Stimulated activated CD8-positive, alpha-beta memory T cell treated with anti-CD3 and anti-CD28 coated beads, Interleukin-7, amount 100 ng/mL, for 4 hours (primary cell): Measurements from ENCODE around the gene GPR137C.
"Not testable (repeated sequence)": the region's sequence is repeated elsewhere in the genome, so short reads cannot be mapped to it uniquely, and the experiment has no call there.

Experiments used
- DNase-seq, 2 donors: peaks; one replicate each; pipeline ENCODE4 v3.0.0-alpha.2; 2020; ENCODE audit warnings: low read depth in 2 of 2

The GPR137C gene

DNA sequence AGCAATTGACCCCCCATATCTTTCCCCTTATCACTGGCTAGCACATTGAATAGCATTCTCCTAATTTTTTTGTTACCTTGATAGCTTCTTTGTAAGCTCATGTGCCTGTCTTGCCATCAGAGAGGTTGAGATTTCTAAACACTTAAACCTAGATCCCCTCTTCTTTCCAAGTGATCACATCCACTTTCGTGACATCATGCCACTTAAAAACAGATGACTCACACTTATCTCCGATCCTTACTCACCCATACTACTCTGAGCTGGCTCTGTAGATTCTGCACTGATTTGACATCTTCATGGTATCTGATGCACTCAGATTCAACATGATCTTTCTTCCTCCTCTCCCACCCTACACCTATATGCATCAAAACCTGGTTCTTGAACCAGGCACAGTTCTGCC lies 10.5 kb downstream of the GPR137C start:
- no peak for DNase-seq

DNA sequence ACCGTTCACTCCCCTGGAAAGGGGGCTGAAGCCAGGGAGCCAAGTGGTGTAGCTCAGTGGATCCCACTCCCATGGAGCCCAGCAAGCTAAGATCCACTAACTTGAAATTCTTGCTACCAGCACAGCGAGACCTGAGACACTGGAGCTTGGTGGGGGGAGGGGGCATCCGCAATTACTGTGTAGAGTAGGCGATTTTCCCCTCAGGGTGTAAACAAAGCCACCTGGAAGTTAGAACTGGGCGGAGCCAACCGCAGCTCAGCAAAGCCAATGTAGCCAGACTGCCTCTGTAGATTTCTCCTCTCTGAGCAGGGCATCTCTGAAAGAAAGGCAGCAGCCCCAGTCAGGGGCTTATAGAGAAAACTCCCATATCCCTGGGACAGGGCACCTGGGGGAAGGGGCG lies 15.8 kb downstream of the GPR137C start:
- DNase-seq = not testable (repeated sequence)

GRCh38 chr14:52575858-52576257 lies 23.2 kb downstream of the GPR137C start:
- no peak for DNase-seq

DNA sequence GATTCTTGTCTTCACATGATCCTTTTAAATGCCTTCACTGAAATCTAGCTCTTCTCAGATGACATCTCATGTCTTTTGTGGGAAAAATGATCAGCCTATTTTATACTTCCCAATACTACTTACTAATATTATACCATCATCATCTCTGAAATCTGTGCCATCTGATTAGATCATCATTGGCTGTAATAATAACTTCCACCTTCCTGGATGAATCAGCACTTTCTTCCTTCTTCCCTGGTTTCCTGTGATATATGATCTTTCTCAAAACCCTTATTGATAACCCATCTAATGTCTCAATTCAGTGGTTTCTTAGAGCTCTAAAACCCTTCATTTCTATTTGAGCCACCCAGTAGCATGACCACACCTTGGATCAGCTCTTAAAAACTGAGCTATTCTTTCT lies 30.9 kb downstream of the GPR137C start:
- no peak for DNase-seq

DNA sequence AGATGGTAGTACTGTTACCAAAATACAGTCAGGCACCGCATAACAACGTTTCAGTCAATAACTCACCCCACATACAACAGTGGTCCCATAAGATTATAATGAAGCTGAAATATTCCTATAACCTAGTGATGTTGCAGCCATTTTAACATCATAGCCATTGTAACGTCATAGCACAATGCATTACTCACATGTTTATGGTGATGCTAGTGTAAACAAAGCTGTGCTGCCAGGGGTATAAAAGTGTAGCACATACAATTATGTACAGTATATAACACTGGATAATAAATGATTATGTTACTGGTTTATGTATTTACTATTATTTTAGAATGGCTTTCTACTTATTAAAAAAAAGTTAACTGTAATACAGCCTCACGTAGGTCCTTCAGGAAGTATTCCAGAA lies 37.0 kb downstream of the GPR137C start:
- no peak for DNase-seq

- no peak for DNase-seq
These were observed 37.7 kb downstream of the GPR137C start for GRCh38 chr14:52590318-52590717.

DNA sequence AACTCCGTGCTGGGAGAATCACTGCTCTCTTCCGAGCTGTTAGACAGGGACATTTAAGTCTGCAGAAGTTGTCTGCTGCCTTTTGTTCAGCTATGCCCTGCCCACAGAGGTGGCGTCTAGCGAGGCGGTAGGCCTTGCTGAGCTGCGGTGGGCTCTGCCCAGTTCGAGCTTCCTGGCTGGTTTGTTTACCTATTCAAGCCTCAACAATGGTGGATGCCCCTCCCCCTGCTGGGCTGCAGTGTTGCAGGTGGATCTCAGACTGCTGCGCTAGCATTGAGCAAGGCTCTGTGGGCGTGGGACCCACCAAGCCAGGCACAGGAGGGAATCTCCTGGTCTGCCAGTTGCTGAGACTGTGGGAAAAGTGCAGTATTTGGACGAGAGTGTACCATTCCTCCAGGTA lies 43.7 kb downstream of the GPR137C start:
- no peak for DNase-seq

- no peak for DNase-seq
These were observed 44.2 kb downstream of the GPR137C start for GRCh38 chr14:52596861-52597260.

DNA sequence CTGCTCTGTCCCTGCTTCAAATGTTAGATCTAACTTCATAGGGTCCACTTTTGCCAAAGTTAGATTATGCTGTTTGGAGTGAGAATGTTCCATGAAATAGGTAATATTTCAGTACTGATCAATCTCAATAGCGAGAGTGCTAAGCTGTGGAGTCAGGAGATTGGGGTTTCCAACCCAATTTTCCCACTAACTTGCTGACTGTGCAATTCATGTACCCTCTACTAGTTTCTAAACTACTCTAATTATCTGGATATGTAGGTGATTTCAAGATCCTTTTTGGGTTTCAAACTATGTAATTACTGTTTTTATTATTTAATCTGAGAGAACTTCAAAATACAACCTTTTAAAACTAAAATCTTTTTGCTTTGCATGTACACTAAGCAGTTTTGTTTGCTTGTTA lies 45.9 kb downstream of the GPR137C start:
- no peak for DNase-seq

GRCh38 chr14:52599974-52600373 lies 47.3 kb downstream of the GPR137C start:
- no peak for DNase-seq

GRCh38 chr14:52602131-52602530 lies 49.5 kb downstream of the GPR137C start:
- DNase-seq = no peak

GRCh38 chr14:52607061-52607460 lies 54.4 kb downstream of the GPR137C start:
- DNase-seq = no peak

DNA sequence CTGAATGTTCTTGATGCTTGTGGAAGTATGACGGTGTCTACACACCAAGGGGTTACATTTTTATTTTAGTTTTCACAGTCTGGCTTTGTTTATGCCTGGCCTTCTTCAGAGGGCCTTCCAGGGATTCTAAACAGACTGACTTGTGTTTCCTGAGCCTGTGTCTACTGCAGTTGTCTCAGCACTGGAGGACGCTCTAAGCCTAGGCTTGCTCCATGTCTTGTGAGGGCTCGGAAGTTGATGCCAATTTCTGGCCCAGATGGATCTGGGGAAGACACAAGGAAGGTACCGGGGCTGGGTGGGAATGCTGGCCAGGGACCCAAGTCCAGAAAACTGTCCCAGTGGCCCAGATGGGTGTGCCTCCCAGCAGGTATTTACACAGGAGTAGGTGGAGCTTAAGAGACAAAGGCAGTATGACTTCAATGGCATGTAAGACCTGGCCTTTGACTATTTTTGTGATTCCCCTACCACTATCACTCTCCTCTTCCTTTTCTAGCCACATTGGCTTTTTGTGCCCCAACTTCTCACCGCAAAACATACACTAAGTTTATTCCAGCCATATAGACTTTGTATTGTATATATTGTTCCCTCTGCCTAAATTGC lies 56.9 kb downstream of the GPR137C start:
- DNase-seq = no peak

- no peak for DNase-seq
These were observed 57.6 kb downstream of the GPR137C start for GRCh38 chr14:52610187-52610586.

DNA sequence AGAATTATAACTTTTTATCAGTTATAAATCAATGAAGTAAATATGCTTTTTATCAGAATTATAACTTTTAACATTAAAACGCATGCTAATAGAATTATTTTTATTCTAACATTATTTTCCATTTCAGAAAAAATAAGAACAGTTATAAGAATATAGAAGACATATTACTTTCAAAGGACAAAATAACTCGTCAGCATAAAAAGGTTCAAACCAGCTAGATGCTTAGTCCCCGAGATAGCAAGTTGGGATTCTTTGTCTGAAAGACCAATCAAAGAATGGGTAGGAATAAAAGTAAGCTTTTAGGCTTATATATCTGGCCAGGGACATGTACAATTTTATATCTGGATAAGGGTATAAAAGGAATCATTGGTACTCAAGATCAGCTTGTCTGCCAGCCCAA lies 66.0 kb downstream of the GPR137C start:
- no peak for DNase-seq

GRCh38 chr14:52619687-52620086 lies 67.1 kb downstream of the GPR137C start:
- no peak for DNase-seq

- no peak for DNase-seq
These were observed 87.5 kb downstream of the GPR137C start for GRCh38 chr14:52640137-52640536.

DNA sequence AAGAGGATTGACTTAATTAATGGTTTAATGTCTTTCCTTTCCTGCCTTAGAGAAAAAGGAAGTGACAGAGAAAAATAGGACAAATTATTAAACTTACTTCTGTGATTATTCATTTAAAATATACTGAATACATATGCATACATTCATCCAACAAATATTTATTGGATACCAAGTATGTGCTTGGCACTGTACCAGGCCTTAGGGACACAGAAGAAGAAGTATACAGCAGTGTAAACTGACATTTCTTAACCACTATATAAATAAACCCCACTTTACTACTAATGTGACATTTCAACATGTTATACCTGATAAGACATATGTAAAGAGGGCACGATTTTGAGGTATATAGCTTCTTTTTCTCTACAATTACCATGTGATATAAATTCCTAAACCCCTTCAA lies 89.1 kb downstream of the GPR137C start:
- DNase-seq = no peak

- no peak for DNase-seq
These were observed 96.9 kb downstream of the GPR137C start for GRCh38 chr14:52649511-52649910.

GRCh38 chr14:52650774-52651173 lies 98.1 kb downstream of the GPR137C start:
- no peak for DNase-seq

- DNase-seq = no peak
These were observed 104.3 kb downstream of the GPR137C start for GRCh38 chr14:52656905-52657304.

DNA sequence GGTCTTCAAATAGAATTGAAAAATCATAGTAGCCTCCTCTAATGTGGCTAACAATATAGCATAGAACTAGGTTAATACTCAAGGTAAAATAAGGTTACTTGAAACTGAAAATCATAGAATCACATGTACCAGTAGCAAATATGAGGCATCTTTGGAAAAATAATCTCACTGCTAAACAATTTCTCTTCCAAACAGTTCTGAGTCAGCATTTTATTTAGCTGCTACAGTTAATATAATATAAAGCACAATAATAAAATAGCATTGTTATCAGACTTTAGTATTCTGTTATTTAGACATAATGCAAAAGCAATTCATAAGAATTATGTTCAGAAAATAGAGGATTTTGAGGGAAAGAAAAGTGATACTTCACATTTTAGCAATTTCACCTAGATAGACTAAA lies 107.7 kb downstream of the GPR137C start:
- DNase-seq = no peak

DNA sequence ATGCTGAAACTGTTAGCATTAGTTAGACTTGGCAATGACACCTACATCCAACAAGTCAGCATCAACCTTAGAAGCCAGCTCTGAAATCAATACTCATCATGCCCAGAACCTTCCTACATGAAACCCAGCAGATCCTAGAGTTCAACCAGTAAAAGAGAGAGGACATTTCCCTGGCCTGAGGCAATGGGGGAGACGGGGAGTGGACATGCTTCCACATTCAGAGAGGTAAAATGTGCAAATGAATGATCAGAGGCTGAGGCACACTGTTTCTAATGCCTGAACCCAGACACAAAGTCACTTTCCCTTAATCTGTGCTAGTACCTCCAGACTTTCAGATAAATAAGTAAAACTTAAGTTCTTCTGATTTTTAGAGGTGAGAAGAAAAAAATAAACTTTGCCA lies 108.2 kb downstream of the GPR137C start:
- DNase-seq = no peak

DNA sequence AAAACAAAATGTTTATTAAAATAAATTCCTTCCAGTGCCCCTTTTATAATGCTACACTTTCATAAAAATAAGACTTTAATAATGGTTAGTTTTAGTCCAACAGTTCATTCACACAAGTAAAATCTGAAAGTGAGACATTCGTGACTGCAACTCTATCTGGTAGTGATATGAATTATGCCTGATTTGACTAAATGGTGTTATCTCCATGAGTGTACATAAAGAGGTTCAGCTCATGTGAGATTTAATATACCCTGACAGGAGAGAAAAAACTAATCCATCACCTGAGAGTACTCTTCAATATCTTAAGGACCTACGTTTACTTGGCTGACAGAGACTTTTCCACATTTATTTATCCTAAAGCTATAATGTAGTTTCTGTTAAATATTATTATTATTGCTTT lies 108.7 kb downstream of the GPR137C start:
- DNase-seq = no peak

GRCh38 chr14:52663850-52664249 lies 111.2 kb downstream of the GPR137C start:
- no peak for DNase-seq
